CMK (cell line): ENCODE results near the gene NTRK2.

Experiments
- DNase-seq: peaks from one replicate; pipeline ENCODE4 v3.0.0-alpha.2; 2010; ENCODE audit warnings: low read depth

NTRK2 gene

DNA sequence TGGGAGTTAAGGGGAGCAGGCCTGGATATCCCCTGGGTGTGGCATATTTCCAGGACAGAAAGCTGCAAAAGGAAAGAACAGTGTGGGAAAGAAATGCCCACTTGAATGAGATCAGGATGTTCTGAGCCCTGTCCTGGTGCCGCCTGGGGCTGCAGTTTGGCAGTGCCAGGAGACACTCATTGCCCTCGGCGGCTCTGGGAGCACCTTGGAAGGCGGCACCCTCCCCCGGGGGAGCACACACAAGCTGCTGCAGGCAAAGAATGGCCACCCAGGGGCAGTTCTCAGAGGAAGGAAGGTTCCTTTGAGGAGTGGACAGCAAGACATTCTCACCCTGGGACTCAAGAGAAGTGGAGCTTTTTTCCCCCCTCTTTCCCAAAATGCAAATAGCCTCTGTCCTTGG, 305.3 kb downstream of the NTRK2 start:
- DNase-seq, result no peak

DNA sequence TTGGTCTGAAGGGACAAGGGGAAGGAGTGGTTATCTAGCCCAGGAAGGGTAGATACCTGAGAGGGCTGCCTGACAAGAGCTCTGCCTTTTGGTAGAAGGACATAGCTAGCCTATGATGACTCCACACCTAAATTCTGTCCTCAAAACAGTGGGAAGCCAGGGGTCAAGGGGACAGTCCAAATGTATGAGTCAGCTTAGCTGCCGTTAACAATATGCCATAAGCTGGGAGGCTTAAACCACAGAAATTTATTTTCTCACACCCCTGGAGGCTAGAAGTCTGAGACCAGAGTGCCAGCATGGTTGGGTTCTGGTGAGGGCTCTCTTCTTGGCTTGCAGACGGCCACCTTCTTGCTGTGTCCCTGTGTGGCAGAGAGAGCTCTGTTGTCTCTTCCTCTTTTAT, 306.4 kb downstream of the NTRK2 start:
- no peak for DNase-seq

DNA sequence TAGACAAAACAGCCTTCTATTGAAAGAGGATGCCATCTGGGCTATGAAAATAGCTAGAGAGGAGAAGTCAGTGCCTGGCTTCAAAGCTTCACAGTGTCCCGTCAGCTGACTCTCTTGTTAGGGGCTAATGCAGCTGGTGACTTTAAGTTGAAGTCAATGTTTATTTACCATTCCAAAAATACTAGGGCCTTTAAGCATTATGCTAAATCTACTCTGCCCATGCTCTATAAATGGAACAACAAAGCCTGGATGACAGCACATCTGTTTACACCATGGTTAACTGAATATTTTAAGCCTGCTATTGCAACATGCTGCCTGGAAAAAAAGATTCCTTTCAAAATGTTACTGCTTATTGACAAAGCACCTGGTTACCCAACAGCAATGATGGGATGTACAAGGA, 309.1 kb downstream of the NTRK2 start:
- DNase-seq, result no peak

DNA sequence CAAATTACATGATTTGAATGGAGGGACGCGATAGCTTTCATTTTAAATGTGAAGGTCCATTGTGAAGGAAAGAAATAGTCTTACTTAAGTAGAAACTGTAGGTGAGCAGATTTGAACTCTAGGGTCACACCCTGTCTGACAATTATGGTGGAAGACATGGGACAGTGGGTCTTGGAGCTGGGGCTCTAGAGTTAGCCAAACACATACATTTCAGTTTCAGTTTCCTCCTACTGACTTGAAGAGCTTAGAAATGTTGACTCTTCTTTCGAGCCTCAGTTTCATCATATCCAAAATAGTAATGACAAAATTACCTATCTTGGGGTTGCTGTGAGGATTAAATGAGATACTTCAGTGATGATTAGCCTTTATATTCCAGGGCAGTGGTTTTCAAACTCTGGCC, 314.2 kb downstream of the NTRK2 start:
- no peak for DNase-seq

DNA sequence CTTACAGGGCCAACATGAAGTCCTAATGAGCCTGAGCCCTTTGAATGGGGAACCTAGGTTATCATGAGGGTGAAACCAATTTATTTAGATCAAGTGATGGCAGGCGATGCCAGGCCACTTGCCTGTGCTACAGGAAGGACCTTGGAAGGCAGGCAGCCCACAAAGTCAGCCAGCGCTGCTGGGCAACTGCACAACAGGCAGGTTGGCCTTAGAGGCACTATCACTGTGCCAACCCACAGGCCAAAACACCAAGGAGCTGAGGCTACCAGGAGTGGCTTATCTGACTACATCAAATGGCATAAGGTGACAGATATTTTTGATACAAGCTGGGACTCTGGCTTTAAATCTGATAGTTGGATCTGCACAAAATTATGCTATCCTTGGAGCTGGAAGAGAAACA, 319.1 kb downstream of the NTRK2 start:
- DNase-seq, result no peak

DNA sequence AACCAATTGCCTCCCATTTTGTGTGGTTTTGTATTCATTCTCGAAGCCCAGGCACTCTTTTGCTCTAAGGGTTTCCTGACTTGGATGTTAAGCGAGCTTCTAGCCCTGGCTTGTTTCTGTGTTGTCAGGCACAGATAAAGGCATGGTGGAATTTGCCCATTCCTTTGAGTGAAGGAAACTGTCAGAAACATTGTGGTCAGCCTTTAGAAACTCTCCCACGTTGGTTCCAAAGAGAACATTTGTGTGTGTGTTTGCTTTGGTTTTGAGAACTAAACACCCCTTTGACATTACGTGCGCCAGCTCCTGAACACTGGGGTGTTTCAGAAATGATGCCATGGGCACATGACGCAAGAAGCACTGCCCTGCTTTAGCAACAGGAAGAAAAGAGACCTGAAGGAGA, 320.9 kb downstream of the NTRK2 start:
- DNase-seq, result no peak

DNA sequence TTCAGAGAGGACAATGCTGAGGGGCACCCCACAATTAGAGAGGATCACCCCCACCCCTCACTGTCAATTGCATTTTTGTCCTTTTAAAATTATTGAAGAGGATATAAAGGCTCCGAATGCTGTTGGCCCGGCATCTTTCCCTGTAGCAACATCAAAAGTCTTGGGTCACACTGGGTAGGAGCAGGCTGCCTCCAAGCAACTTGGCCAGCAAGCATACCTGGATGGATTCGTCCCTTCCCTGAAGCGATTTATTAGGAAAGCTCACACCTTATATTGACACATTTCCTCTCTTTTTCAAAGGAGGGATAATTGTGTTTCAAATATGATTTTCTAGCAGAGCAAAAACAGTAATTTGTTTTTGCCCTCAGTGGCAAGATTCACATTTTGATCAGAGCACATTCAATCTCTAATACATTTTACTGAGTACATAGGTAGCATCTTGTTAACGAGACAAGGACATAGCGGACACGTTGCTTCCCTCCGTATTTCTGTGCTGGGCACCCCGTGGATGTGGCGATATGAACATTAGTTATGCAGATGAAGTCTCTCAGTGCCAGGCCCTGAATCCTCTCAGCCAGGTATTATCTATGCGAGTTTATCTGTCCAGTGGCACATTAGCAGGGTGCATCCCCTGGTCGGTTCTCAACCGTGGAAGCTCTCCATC, 321.5 kb downstream of the NTRK2 start:
- no peak for DNase-seq

DNA sequence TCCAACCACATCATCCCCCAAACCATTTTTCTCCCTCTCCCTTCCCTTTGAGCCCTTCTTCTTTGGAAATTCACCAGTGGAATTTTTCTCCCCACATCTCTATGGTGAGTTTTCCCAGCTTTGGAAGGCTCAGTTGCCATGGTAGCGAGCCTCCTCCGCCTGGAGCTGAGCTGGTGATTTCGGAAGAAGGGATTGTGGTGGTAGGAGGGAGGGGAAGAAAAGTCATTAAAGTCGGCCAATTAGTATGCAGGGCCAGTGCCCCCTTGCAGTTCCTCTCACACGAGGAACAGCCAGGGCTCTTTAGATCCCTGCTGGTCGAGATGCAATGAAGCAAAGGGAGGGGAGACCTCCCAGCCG, 322.0 kb downstream of the NTRK2 start:
- no peak for DNase-seq

DNA sequence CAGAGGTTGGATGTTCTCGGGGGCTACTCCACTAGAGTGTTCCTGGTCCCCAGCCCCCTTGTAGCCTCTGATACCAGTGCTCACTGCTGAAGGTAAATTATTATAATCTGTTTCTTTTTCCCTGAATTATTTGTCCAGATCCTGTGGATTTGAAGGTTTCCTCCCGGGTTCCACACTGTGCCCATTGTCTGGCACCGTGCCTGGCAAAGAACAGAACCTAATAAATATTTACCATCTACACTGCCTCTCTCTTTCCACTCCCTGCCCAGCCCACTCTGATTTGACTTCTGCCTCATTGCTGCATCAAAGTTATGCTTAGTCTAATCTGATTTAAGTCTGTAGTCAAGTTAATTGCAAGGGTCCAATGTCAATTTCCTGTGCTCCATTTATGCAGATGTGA, 322.9 kb downstream of the NTRK2 start:
- DNase-seq, result no peak

DNA sequence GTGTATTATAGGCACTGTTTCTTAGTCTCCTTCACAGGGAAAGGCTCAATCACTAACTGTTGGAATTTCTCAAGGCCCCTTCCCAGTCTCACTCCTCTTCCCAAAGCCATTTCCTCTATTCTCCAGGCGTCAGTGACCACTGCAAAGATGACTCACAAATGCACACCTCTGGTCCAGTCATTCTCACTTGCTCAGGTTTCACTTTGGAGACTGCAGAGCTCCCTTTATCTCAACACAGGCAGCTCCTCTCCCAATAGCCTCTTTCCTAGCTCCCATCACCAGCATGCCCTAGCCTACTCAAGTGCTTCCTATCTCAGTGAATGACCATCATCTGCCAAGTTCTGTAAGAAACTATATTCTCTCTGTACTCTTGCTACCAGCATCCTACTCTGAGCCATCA, 323.6 kb downstream of the NTRK2 start:
- DNase-seq, result no peak

DNA sequence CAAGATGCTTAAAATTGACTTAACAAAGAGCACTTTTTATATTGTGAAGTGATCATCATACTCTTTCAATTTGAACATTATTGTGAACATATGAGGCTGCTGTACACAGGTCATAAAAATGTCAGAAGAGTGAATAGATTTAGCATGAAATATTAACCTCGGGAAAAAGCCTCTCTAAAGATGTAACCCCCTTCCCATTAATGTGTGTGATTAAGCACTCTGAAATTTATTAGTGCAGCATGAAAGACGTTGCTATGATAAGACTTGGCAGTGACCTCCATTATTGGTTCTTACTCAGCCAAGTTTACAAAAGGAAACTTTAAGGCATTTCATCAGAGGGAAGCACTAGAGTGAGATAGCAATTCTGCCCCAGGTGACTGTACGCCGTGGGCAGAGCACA, 326.5 kb downstream of the NTRK2 start:
- no peak for DNase-seq

DNA sequence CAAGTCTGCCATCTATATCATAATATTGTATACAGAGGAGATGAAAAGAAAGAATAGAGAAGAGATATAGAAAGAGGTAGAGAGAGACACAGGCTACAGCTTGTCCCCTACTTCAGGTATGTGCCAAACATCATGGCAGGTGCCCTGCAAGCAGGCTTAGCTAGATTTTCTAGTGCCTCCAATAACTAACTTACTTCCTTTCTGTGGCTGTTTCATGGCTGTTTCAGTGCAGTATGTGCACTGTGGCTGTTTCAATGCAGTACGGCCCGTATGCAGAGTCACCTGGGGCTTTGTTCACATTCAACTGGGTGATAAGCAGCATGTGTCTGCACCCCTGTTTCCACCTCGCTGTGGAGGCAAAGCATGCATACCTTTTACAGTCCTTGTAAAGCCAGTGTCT, 327.2 kb downstream of the NTRK2 start:
- no peak for DNase-seq

DNA sequence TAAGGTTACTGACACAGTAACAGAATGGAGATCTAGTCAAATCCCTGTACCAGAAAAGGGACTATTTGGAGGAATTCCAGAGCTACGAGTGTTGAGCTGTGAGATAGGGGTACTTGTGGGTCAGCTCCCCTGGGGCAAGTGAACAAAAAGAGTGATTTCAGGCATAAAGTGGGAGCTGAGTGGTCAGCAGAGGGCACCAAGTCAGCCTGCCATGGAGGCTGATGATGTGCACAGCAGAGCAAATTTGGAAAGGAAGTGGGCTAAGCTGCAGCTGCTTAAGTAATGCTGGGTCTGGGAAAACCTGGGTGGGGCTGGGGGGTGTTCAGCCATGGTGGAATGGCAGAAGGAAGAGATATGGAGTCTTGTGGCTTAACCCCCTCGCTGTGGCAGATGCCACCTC, 327.9 kb downstream of the NTRK2 start:
- DNase-seq, result no peak

DNA sequence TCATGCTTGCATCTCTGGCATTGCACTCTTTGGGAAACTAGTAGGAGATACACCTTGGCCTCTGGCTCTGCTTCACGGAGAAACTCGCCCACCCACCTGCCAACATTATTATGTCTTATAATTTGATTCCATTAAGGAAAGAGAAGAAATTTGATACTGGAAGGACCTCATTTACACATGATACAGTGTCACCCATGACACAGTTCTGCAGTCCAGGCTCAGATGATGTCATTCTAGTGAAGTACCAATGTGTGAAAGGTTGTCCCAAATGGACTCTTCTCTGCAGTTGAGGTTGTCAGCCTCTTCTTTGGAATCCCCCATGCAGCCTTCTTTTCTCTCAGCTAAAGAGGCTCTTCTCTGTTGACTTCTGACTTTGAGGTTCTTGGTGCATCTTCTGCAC, 329.1 kb downstream of the NTRK2 start:
- DNase-seq, result no peak

DNA sequence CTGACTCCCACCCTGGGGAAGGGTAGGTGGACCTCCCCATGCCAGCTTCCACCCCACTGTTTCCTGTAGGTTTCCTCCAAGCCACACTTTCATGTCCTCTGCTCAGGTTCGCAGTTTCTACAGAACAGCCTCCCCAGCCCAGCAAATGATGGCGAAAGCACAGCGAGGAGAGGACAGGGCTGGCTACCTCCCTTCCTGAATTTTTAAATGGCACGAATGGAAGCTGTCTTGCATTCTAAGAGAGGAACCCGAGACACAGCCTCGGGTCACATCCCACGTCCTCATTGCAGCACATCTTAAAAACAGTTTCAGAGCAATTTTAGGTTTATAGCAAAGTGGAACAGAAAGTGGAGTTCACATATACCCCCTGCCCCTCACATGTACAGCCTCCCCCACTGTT, 330.3 kb downstream of the NTRK2 start:
- no peak for DNase-seq

DNA sequence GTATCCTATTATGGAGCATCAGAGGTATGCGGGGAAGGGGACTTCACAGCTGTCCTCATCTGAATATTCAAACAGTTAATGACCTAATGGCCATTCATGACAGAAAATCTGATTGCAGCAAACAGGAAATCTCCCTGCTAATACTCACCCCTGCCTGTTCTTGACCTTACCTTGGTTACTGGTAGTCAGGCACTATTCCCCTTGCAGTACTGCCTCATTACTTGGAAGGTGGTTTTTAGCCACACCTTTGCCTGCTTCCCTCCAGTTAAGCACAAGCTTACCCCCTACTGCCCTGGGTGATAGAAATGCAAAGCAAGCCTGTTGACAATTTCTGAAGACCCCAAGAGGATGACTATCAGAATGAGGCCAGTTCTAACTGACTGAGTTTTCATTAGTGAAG, 332.4 kb downstream of the NTRK2 start:
- DNase-seq, result no peak

DNA sequence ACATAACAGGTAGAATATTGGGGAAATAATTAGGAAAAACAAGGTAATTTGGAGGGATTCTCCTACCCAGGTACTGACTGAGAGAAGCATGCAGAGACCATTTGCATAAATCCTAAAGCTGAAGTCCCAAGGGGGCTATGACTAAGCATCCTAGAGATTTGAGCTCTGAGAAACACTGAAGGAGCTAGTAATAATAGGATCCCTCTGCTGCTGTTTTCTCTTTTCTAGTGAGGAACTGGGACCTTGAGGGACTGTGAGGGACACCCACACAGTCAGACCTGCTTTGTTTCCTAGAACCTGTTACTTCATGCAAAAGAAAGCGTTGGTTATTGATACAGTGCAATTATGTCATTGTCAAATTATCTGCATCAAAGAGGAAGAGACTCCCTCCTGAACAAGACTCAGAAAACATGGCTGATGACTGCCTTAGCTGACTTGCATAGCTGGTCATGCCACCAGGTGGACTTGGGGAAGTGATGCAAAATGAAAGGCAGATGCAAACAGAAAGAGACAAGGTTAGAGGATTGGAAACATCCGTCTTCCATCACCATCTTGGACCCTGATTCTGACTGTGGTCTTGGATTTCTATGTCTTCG, 335.4 kb downstream of the NTRK2 start:
- no peak for DNase-seq

DNA sequence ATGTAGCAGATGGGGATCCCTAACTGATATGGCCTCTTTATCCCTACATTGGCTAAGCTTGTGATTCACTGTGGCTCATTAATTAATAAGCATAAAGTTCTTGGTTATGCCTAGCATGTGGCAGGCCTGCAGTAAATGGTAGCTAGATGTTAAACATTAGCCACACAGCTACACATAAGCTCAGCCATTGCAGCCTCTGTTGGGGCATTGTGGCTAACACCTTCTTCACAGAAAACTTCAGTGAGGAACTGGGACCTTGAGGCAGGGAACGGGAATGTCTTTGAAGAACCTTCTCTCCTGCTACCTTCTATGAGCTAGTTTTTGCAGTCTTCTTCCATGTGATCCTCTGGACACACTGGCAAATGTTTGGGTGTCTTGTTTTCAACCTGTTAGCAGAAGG, 338.2 kb downstream of the NTRK2 start:
- no peak for DNase-seq

DNA sequence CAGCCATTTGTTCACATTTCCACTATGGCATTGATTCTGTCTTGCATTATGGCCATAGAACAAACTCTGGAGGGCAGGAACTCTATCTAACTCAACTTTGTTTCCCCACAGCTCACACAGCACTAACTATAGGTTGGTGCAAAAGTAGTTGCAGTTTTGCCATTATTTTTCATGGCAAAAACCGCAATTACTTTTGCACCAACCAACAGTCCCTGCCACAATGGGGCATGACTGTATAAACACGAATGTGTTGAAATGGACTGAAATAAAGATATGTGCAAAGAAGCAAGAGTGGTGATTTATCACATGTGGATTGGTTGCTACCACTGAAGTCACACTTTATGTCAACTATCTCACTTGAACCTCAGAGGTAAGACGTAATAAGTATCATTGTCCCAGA, 338.7 kb downstream of the NTRK2 start:
- no peak for DNase-seq

DNA sequence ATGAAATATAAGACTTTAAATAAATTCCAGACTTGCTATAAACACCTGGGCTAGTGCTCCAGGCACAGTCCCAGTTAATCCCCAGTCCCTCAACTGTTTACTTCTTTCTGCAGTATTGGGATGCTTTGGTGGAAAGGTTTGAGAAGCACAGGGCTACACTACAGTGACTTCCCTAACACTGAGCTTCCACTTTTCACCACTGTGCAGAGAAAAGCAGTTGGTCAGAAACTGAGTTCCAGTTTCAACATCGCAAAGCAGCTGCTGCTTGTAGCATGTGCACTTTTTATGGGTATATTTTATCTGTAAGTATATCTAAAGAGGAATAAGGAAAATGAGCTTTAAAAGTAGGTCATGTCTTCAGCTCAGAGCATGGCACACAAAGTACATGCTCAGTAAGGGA, 339.7 kb downstream of the NTRK2 start:
- no peak for DNase-seq

DNA sequence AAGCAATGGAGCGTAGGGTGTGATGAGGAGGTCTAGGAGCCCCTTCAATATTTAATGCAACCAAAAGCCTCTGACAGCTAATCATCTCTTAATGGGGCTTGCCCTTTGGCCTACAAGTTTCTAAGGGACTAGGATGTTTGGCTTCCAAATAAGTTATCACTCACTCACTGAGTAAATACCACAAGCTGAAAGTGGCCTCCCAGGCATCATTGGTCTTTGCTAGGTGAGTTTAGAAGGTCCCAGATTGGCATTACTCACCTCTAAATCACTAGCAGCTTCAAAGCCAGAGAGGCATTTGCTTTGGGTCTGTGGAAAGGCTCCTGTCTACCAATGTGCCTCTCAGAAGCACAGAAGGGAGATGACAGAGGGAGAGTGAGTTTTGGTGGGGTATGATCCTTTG, 344.2 kb downstream of the NTRK2 start:
- DNase-seq, result no peak

DNA sequence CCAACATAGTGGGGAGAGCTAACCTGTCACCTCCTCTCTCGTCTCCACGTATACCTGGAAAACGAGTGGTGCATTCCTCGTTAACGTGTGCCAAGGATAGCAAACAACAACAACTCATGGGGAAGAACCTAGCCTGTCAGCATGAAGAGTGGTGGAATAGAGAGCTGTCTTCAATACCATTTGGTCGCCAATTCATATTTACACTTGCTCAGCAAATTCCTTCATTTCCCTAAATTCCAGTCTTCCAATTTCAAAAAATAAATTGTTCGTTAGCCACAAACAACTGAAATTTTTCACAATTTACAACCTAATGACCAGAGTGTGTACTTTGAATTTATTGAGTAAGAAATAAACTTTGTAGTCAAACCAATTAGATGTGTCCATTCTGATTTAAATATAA, 344.8 kb downstream of the NTRK2 start:
- DNase-seq, result no peak

DNA sequence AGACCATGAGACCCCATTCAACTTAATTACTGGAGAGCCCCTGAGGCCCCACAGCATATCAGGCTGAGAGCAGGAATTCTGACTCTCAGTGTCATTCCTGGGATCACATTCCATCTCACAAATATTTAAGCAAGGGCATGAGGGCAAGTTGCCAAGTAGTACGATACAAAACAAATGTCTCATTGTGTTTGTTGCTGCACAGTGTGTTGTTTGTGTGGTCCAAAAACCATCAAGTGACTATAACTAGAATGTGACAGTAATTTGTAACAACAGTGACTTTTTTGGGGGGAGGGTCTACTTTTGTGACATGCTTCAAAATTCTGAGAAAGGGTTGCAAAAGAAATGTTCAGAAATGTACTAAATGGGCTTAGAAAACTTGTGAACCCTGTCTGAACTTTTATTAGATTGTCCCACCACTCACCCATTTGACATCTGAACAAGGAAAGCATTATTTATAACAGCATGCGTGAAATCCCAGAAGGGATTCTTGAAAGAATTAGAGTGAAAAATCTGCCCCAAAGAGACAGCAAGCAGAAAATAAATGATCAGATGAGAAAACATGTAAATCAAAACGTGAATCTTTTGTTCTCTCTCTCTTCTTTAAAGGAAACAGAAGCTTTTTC, 347.0 kb downstream of the NTRK2 start:
- no peak for DNase-seq

DNA sequence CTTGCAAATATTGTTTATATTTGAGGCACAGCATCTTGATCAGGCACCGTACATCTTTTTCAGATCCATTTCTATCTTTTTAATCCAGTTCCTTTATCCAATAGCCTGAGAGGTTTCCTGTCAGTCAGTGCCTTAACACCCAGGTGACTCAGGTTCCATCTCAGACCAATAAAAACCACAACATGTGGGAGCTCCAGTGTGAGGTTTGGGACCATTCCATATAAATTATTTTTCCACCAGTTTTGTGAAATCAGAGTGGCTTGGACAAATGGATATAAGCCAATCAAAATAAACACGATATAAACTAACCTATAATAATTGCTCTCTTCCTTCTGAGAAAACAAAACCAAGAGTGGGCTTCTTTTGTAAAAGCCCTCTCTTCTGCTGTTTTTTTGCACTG, 351.3 kb downstream of the NTRK2 start:
- no peak for DNase-seq
